HepG2 (cell line): ENCODE measurements around the gene PLEKHA3. TPM values are rescaled to one million over a fixed set of nuclear protein-coding genes. Genes with fewer than 3 reads are reported as not detected.
A peak's percentile ranks its signal among the peaks of the same experiment; 100 is the strongest.

Experiments
- AHDC1 ChIP-seq: sonication (generic); formaldehyde crosslinking; IDR thresholded peaks from 2 replicates; pipeline ENCODE4 v1.5.1; 2020; ENCODE audit warnings: mild to moderate bottlenecking, missing genetic modification reagents, borderline replicate concordance
- AHR ChIP-seq: IDR thresholded peaks from 2 replicates; pipeline ENCODE4 v1.6.1; 2018; ENCODE audit warnings: missing genetic modification reagents, missing compliant biosample characterization
- AKAP8 ChIP-seq: sonication (generic); formaldehyde crosslinking; IDR thresholded peaks from 2 replicates; pipeline ENCODE4 v1.5.1; 2020; ENCODE audit warnings: mild to moderate bottlenecking, missing genetic modification reagents
- ASH2L ChIP-seq: fragments of 300-600, 200-600 bp; sonication (generic); IDR thresholded peaks from 2 replicates; pipeline ENCODE4 v1.7.0; 2017; ENCODE audit warnings: low read depth, mild to moderate bottlenecking, moderate library complexity, mixed read lengths, low read length; ENCODE audit not compliant: insufficient read length
- E2F1 ChIP-seq: sonication (generic); formaldehyde crosslinking; IDR thresholded peaks from 2 replicates; pipeline ENCODE4 v1.5.0; 2020; ENCODE audit warnings: missing genetic modification reagents
- GATAD1 ChIP-seq: IDR thresholded peaks from 2 replicates; pipeline ENCODE4 v1.6.1; 2016; ENCODE audit warnings: missing genetic modification reagents, missing compliant biosample characterization
- HNF4G ChIP-seq, 2 experiments: sonication (generic) in 1 of 2; formaldehyde crosslinking in 1 of 2; IDR thresholded peaks; 2 replicates each; pipeline versions ENCODE4 v1.4.0 to v1.6.1; 2011 to 2020; ENCODE audit warnings: borderline replicate concordance in 2 of 2, low read depth in 2 of 2, mild to moderate bottlenecking in 2 of 2, low read length in 1 of 2, missing genetic modification reagents in 1 of 2, moderate library complexity in 1 of 2
- ISL2 ChIP-seq: sonication (generic); formaldehyde crosslinking; IDR thresholded peaks from 2 replicates; pipeline ENCODE4 v1.5.0; 2020; ENCODE audit warnings: missing genetic modification reagents
- KDM5B ChIP-seq: sonication (generic); formaldehyde crosslinking; IDR thresholded peaks from 2 replicates; pipeline ENCODE4 v1.4.0; 2020; ENCODE audit warnings: missing genetic modification reagents, mild to moderate bottlenecking, borderline replicate concordance
- KDM6A ChIP-seq: IDR thresholded peaks from 2 replicates; pipeline ENCODE4 v1.6.1; 2016; ENCODE audit warnings: low read depth
- KLF12 ChIP-seq: sonication (generic); formaldehyde crosslinking; IDR thresholded peaks from 2 replicates; pipeline ENCODE4 v1.4.0; 2020; ENCODE audit warnings: missing genetic modification reagents, borderline replicate concordance
- KLF16 ChIP-seq, 2 experiments: sonication (generic) in 1 of 2; formaldehyde crosslinking in 1 of 2; IDR thresholded peaks; 2 replicates each; pipeline versions ENCODE4 v1.6.1 to v1.8.0; 2016 to 2023; ENCODE audit warnings: missing genetic modification reagents in 2 of 2, missing compliant biosample characterization in 1 of 2
- NAIF1 ChIP-seq: sonication (generic); formaldehyde crosslinking; IDR thresholded peaks from 2 replicates; pipeline ENCODE4 v1.5.0; 2020; ENCODE audit warnings: mild to moderate bottlenecking, missing genetic modification reagents, borderline replicate concordance
- POGK ChIP-seq: sonication (generic); formaldehyde crosslinking; conservative IDR thresholded peaks from 2 replicates; pipeline ENCODE4 v1.8.0; 2022; ENCODE audit warnings: mild to moderate bottlenecking, moderate library complexity, missing genetic modification reagents
- RFXAP ChIP-seq: sonication (generic); formaldehyde crosslinking; IDR thresholded peaks from 2 replicates; pipeline ENCODE4 v1.4.0; 2020; ENCODE audit warnings: missing genetic modification reagents, borderline replicate concordance
- SIX1 ChIP-seq: sonication (generic); formaldehyde crosslinking; IDR thresholded peaks from 2 replicates; pipeline ENCODE4 v1.4.0; 2020; ENCODE audit warnings: missing genetic modification reagents, borderline replicate concordance
- SMARCC2 ChIP-seq: fragments of 450-650 bp; IDR thresholded peaks from 2 replicates; pipeline ENCODE4 v1.6.1; 2017; ENCODE audit warnings: antibody characterized with exemption, mild to moderate bottlenecking
- TEAD3 ChIP-seq: optimal IDR thresholded peaks from 2 replicates; pipeline ENCODE3; 2016; ENCODE audit warnings: borderline replicate concordance
- U2AF1 ChIP-seq: fragments of 200-400 bp; formaldehyde crosslinking; optimal IDR thresholded peaks from 2 replicates; pipeline ENCODE3; 2017; ENCODE audit warnings: mild to moderate bottlenecking, low read depth, low read length
- ZBTB20 ChIP-seq: sonication (generic); formaldehyde crosslinking; IDR thresholded peaks from 2 replicates; pipeline ENCODE4 v1.8.1; 2023; ENCODE audit warnings: missing genetic modification reagents, low read depth, mild to moderate bottlenecking, borderline replicate concordance
- ZNF331 ChIP-seq: sonication (generic); formaldehyde crosslinking; IDR thresholded peaks from 2 replicates; pipeline ENCODE4 v1.4.0; 2020; ENCODE audit warnings: missing genetic modification reagents
- polyA plus RNA-seq, 8 experiments: library from polyadenylated mRNA; depleted of rRNA in 3 of 8; stranded (reverse) in 7 of 8; unstranded in 1 of 8; fragments of >200 nt; fragmentation: Illumina TruSeq in 4 of 8; extraction: Trizol in 4 of 8; gene quantifications; 2 replicates each; pipeline versions ENCODE4 v1.2.1 to v1.2.3, GENCODE V29; 2011 to 2016; ENCODE audit warnings: low read depth in 4 of 8, missing spikeins in 1 of 8, mixed read lengths in 1 of 8; ENCODE audit not compliant: insufficient read depth in 1 of 8
- total RNA-seq, 5 experiments: library from RNA; depleted of rRNA; stranded (reverse); fragments of >200 nt; fragmentation: Illumina TruSeq; extraction: Trizol; gene quantifications; 2 replicates each; pipeline ENCODE4 v1.2.3, GENCODE V29; 2016; ENCODE audit warnings: low read depth in 1 of 5

PLEKHA3 gene
- total and polyA plus RNA-seq, 2 of the 13 experiments (the other 11 are each of a cell fraction or from before 2014, with no cell fraction given): 11.7 to 23.1 TPM

- TF ChIP-seq HNF4G (IDR thresholded peaks at IDR 0.05; ENCODE audit: borderline replicate concordance, low read depth, low read length) (peak; percentile 96), HNF4G (CRISPR knock-in tag; IDR thresholded peaks at IDR 0.05; ENCODE audit: borderline replicate concordance, low read depth) (0 out of 2 replicates have a peak, but pooled peaks have one; percentile 41), KLF12 (no peak; the same call in 1 of the 2 replicates), NAIF1 (CRISPR knock-in tag) (peak; percentile 55; the same call in 1 of the 2 replicates), ZNF331 (CRISPR knock-in tag) (peak; percentile 31; the same call in 1 of the 2 replicates), KDM6A (CRISPR knock-in tag) (peak; percentile 68), TEAD3 (CRISPR knock-in tag) (peak; percentile 50), RFXAP (0 out of 2 replicates have a peak, but pooled peaks have one; percentile 20), AHDC1 (peak; percentile 96), ISL2 (CRISPR knock-in tag) (peak; percentile 51; the same call in 1 of the 2 replicates), ZBTB20 (peak; percentile 56; the same call in 1 of the 2 replicates), GATAD1 (0 out of 2 replicates have a peak, but pooled peaks have one; percentile 29), SIX1 (CRISPR knock-in tag) (peak; percentile 55; the same call in 1 of the 2 replicates), KDM5B (CRISPR knock-in tag) (no peak), AKAP8 (no peak), ASH2L (peak; percentile 83), KLF16 (CRISPR knock-in tag; IDR thresholded peaks at IDR 0.05) (0 out of 4 replicates have a peak, but pooled peaks of 1 of the 2 experiments have one; percentile 30), SMARCC2 (peak; percentile 98), AHR (CRISPR knock-in tag) (no peak), E2F1 (CRISPR knock-in tag) (peak; percentile 35; the same call in 1 of the 2 replicates), POGK (CRISPR knock-in tag) (0 out of 2 replicates have a peak, but pooled peaks have one; percentile 45), U2AF1 (no peak)
Observed at GRCh38 chr2:178469219-178469849, 10.9 kb upstream of the PLEKHA3 start (continued).
